D341Med (cell line): Measurements from ENCODE around the gene GON7.
"Not testable (repeated sequence)": the region's sequence is repeated elsewhere in the genome, so short reads cannot be mapped to it uniquely, and the experiment has no call there.

Experiments used
- DNase-seq: peaks from one replicate; pipeline ENCODE4 v3.0.0; 2012; ENCODE audit warnings: low spot score

Gene GON7

GRCh38 chr14:93206793-93207467, at the start of gene GON7, which contains the start of gene UBR7:
Gene GON7 (minus strand): TSS chr14:93207065. CDS start chr14:93207037, 28 bp downstream.
Gene UBR7 (plus strand): TSS chr14:93207256. CDS start chr14:93207292, 36 bp downstream.
- DNase-seq = peak; percentile 96

- DNase-seq = no peak
These were observed 42.4 kb upstream of the GON7 start for GRCh38 chr14:93249128-93249831.

- DNase-seq = no peak
These were observed 39.7 kb upstream of the GON7 start for GRCh38 chr14:93246534-93246933.

GRCh38 chr14:93245764-93246420, 39.0 kb upstream of the GON7 start:
- DNase-seq = no peak

- no peak for DNase-seq
These were observed 33.8 kb upstream of the GON7 start for GRCh38 chr14:93240678-93241000.

GRCh38 chr14:93239869-93240677, 33.2 kb upstream of the GON7 start:
- no peak for DNase-seq

- DNase-seq = no peak
These were observed 27.9 kb upstream of the GON7 start for GRCh38 chr14:93234798-93235197.

- not testable (repeated sequence) for DNase-seq
These were observed 26.2 kb upstream of the GON7 start for GRCh38 chr14:93233078-93233477.

GRCh38 chr14:93232159-93232558, 25.3 kb upstream of the GON7 start:
- DNase-seq = no peak

GRCh38 chr14:93231129-93231979, 24.5 kb upstream of the GON7 start:
- DNase-seq = peak; percentile 72

- no peak for DNase-seq
These were observed 23.7 kb upstream of the GON7 start for GRCh38 chr14:93230539-93230938.

- no peak for DNase-seq
These were observed 21.7 kb upstream of the GON7 start for GRCh38 chr14:93228550-93228949.

- no peak for DNase-seq
These were observed 16.7 kb upstream of the GON7 start for GRCh38 chr14:93223565-93223964.

GRCh38 chr14:93220509-93220908, 13.6 kb upstream of the GON7 start:
- DNase-seq = no peak

- DNase-seq = peak; percentile 73
These were observed 12.3 kb upstream of the GON7 start for GRCh38 chr14:93219103-93219726.

GRCh38 chr14:93214598-93214997, 7.7 kb upstream of the GON7 start:
- DNase-seq = no peak

- no peak for DNase-seq
These were observed 5.6 kb upstream of the GON7 start for GRCh38 chr14:93212432-93212831.

- DNase-seq = peak; percentile 29
These were observed 823 bp upstream of the GON7 start for GRCh38 chr14:93207468-93208308.

GRCh38 chr14:93201155-93201704, 5.6 kb downstream of the GON7 start:
- DNase-seq = no peak

GRCh38 chr14:93200553-93200952, 6.3 kb downstream of the GON7 start:
- DNase-seq = no peak
